ENCODE measurements around the gene ZNF132.
"Not testable (repeated sequence)": the region's sequence is repeated elsewhere in the genome, so short reads cannot be mapped to it uniquely, and the experiment has no call there.

ZNF132 gene

GRCh38 chr19:58439576-58440554 is at the start of gene ZNF132:
TSS of gene ZNF132 (minus strand) at chr19:58440153. CDS start at chr19:58439821, 332 bp downstream.
- peak; percentile 60 for DNase-seq (ENCODE audit: low spot score)

GRCh38 chr19:58484349-58484748 is 44.4 kb upstream of the ZNF132 start:
- DNase-seq (ENCODE audit: low spot score), result not testable (repeated sequence)

GRCh38 chr19:58483776-58484175 is 43.8 kb upstream of the ZNF132 start:
- DNase-seq (ENCODE audit: low spot score), result no peak

GRCh38 chr19:58482372-58482771 is 42.4 kb upstream of the ZNF132 start:
- no peak for DNase-seq (ENCODE audit: low spot score)

GRCh38 chr19:58480831-58481230 is 40.9 kb upstream of the ZNF132 start:
- no peak for DNase-seq (ENCODE audit: low spot score)

- DNase-seq (ENCODE audit: low spot score), result no peak
Observed at GRCh38 chr19:58480481-58480830, 40.5 kb upstream of the ZNF132 start.

- DNase-seq (ENCODE audit: low spot score), result no peak
Observed at GRCh38 chr19:58479736-58480480, 40.0 kb upstream of the ZNF132 start.

- no peak for DNase-seq (ENCODE audit: low spot score)
Observed at GRCh38 chr19:58479303-58479702, 39.4 kb upstream of the ZNF132 start.

- DNase-seq (ENCODE audit: low spot score), result no peak
Observed at GRCh38 chr19:58477871-58478270, 37.9 kb upstream of the ZNF132 start.

GRCh38 chr19:58477130-58477529 is 37.2 kb upstream of the ZNF132 start:
- no peak for DNase-seq (ENCODE audit: low spot score)

- no peak for DNase-seq (ENCODE audit: low spot score)
Observed at GRCh38 chr19:58476498-58477015, 36.6 kb upstream of the ZNF132 start.

GRCh38 chr19:58475714-58476497 is 36.0 kb upstream of the ZNF132 start, which contains the start of gene ZNF446:
TSS of gene ZNF446 (plus strand) at chr19:58476352. CDS start at chr19:58477219, 867 bp downstream.
- peak; percentile 97 for DNase-seq (ENCODE audit: low spot score)

- no peak for DNase-seq (ENCODE audit: low spot score)
Observed at GRCh38 chr19:58474997-58475713, 35.2 kb upstream of the ZNF132 start.

GRCh38 chr19:58474291-58474996 is 34.5 kb upstream of the ZNF132 start:
- no peak for DNase-seq (ENCODE audit: low spot score)

GRCh38 chr19:58473775-58474174 is 33.8 kb upstream of the ZNF132 start:
- DNase-seq (ENCODE audit: low spot score), result no peak

GRCh38 chr19:58471736-58472135 is 31.8 kb upstream of the ZNF132 start:
- DNase-seq (ENCODE audit: low spot score), result no peak

- DNase-seq (ENCODE audit: low spot score), result not testable (repeated sequence)
Observed at GRCh38 chr19:58470837-58471543, 31.0 kb upstream of the ZNF132 start.

GRCh38 chr19:58469241-58470013 is 29.5 kb upstream of the ZNF132 start:
- DNase-seq (ENCODE audit: low spot score), result no peak

- no peak for DNase-seq (ENCODE audit: low spot score)
Observed at GRCh38 chr19:58468216-58468839, 28.4 kb upstream of the ZNF132 start.

All from ecto neural progenitor cell (in vitro differentiated cells).